HepG2 (cell line): ENCODE measurements around the gene UBE4A. TPM values are rescaled to one million over a fixed set of nuclear protein-coding genes. Genes with fewer than 3 reads are reported as not detected.

ENCODE experiments used
- ATAC-seq: fragments of 200-7000 bp; cut with Tn5 transposase; 3 replicates; pipeline ENCODE4 v1.9.1; 2020; ENCODE audit warnings: mild to moderate bottlenecking, moderate library complexity
- BruUV-seq: library from RNA; stranded (reverse); fragments of 400-500 nt; replicated peaks from 2 replicates; lab custom pipeline; 2021; lab: Mats Ljungman, UMichigan
- CTCF ChIA-PET: fragments of 300-600 bp; formaldehyde crosslinking; extraction: SDS; loops from one replicate; lab custom pipeline; 2021; ENCODE audit warnings: low total read pairs, inconsistent platforms, low intra/inter-chr PET ratio; lab: Yijun Ruan, JAX
- POLR2A ChIA-PET: fragments of 350-600 bp; sonication (Branson Sonifier 250); formaldehyde crosslinking; loops from one replicate; lab custom pipeline; 2020; ENCODE audit warnings: antibody characterized with exemption, inconsistent platforms; lab: Yijun Ruan, JAX
- DNase-seq: peaks from one replicate; pipeline ENCODE4 v3.0.0-alpha.2; 2015; ENCODE audit warnings: low spot score
- FAIRE-seq: peaks from 3 replicates; lab custom pipeline; 2011; peaks lifted over from hg19 to GRCh38; lab: Jason Lieb, UNC
- H2AFZ ChIP-seq: one replicate; pipeline ENCODE4 v1.6.1; 2011; ENCODE audit warnings: low read length, inconsistent platforms
- H3K27ac ChIP-seq: fragments of 300-600 bp; 3 replicates; pipeline ENCODE4 v1.8.0; 2011; ENCODE audit warnings: mixed run types, mild to moderate bottlenecking, mixed read lengths, low read length, inconsistent platforms; ENCODE audit not compliant: insufficient read depth; ENCODE audit errors: extremely low read length
- H3K27me3 ChIP-seq, 2 experiments: fragments of 200-600 bp in 1 of 2; 2 replicates in 1 of 2; 3 replicates in 1 of 2; pipeline versions ENCODE4 v1.6.0 to v1.8.0; 2011; ENCODE audit warnings: low read length in 2 of 2, mild to moderate bottlenecking in 2 of 2, moderate library complexity in 2 of 2, inconsistent platforms in 1 of 2; ENCODE audit not compliant: insufficient read depth in 2 of 2, control insufficient read depth in 1 of 2
- H3K36me3 ChIP-seq, 2 experiments: fragments of 200-600 bp in 1 of 2; replicated peaks in 1 of 2; 2 replicates in 1 of 2; 3 replicates in 1 of 2; pipeline versions ENCODE4 v1.5.1 to v1.8.0; 2011; ENCODE audit warnings: low read length in 2 of 2, inconsistent platforms in 1 of 2; ENCODE audit not compliant: insufficient read depth in 2 of 2, control insufficient read depth in 1 of 2
- H3K4me1 ChIP-seq: 2 replicates; pipeline ENCODE4 v1.5.1; 2012; ENCODE audit warnings: low read length, inconsistent platforms; ENCODE audit not compliant: insufficient read depth
- H3K4me2 ChIP-seq: 2 replicates; pipeline ENCODE4 v1.6.0; 2011; ENCODE audit warnings: low read depth, low read length, inconsistent platforms
- H3K4me3 ChIP-seq, 3 experiments: fragments of 200-600 bp in 1 of 3; sonication (generic), shearing (Covaris generic) in 1 of 3; replicated peaks in 1 of 3; 2 replicates each; pipeline ENCODE4 v1.5.1; 2011 to 2016; ENCODE audit warnings: low read length in 3 of 3, inconsistent platforms in 2 of 3, low read depth in 2 of 3, mild to moderate bottlenecking in 2 of 3, control low read depth in 1 of 3, mixed read lengths in 1 of 3; ENCODE audit not compliant: insufficient read depth in 1 of 3
- H3K79me2 ChIP-seq: one replicate; pipeline ENCODE4 v1.6.1; 2011; ENCODE audit warnings: low read length, inconsistent platforms; ENCODE audit not compliant: insufficient read depth
- H3K9ac ChIP-seq: 2 replicates; pipeline ENCODE4 v1.6.0; 2011; ENCODE audit warnings: mild to moderate bottlenecking, low read depth, low read length, inconsistent platforms; ENCODE audit not compliant: insufficient read depth
- H3K9me3 ChIP-seq: 2 replicates; pipeline ENCODE4 v1.5.1; 2012; ENCODE audit warnings: mild to moderate bottlenecking, low read length
- H4K20me1 ChIP-seq: 2 replicates; pipeline ENCODE4 v1.6.0; 2011; ENCODE audit warnings: inconsistent platforms, mild to moderate bottlenecking, low read length, moderate library complexity; ENCODE audit not compliant: insufficient read depth
- AKAP8 ChIP-seq: sonication (generic); formaldehyde crosslinking; IDR thresholded peaks from 2 replicates; pipeline ENCODE4 v1.5.1; 2020; ENCODE audit warnings: mild to moderate bottlenecking, missing genetic modification reagents
- ATF7-NPFF ChIP-seq: sonication (generic); formaldehyde crosslinking; IDR thresholded peaks from 2 replicates; pipeline ENCODE4 v1.8.1; 2023; ENCODE audit warnings: mild to moderate bottlenecking, low read depth, missing genetic modification reagents, moderate library complexity
- CEBPB ChIP-seq: IDR thresholded peaks from 2 replicates; pipeline ENCODE4 v1.6.1; 2011; ENCODE audit warnings: low read depth, low read length, improper control_type of control experiment, borderline replicate concordance
- HOXA3 ChIP-seq: sonication (generic); formaldehyde crosslinking; IDR thresholded peaks from 2 replicates; pipeline ENCODE4 v1.5.0; 2020; ENCODE audit warnings: missing genetic modification reagents
- HOXD1 ChIP-seq: sonication (generic); formaldehyde crosslinking; IDR thresholded peaks from 2 replicates; pipeline ENCODE4 v1.5.0; 2020; ENCODE audit warnings: missing genetic modification reagents
- MNT ChIP-seq: fragments of 450-650 bp; IDR thresholded peaks from 2 replicates; pipeline ENCODE4 v1.6.1; 2016
- NR3C1 ChIP-seq: sonication (generic); formaldehyde crosslinking; IDR thresholded peaks from 2 replicates; pipeline ENCODE4 v1.4.0; 2020; ENCODE audit warnings: missing genetic modification reagents
- POLR2AphosphoS5 ChIP-seq: IDR thresholded peaks from 2 replicates; pipeline ENCODE4 v1.6.1; 2012; ENCODE audit warnings: low read depth, low read length
- RBM39 ChIP-seq: fragments of 200-400 bp; formaldehyde crosslinking; IDR thresholded peaks from one replicate; pipeline ENCODE4 v1.6.1; 2018; ENCODE audit warnings: antibody characterized with exemption, mild to moderate bottlenecking, low read depth, low read length; ENCODE audit not compliant: poor library complexity, severe bottlenecking
- TAF15 ChIP-seq: fragments of 200-400 bp; formaldehyde crosslinking; IDR thresholded peaks from one replicate; pipeline ENCODE4 v1.6.1; 2018; ENCODE audit warnings: mild to moderate bottlenecking, low read depth, low read length; ENCODE audit not compliant: poor library complexity, severe bottlenecking
- ZEB1 ChIP-seq: IDR thresholded peaks from 2 replicates; pipeline ENCODE4 v1.6.1; 2012; ENCODE audit warnings: mild to moderate bottlenecking, low read depth, inconsistent platforms; ENCODE audit not compliant: insufficient replicate concordance
- ZMAT3 ChIP-seq: sonication (generic); formaldehyde crosslinking; conservative IDR thresholded peaks from 2 replicates; pipeline ENCODE4 v1.7.0; 2021; ENCODE audit warnings: missing genetic modification reagents
- ZNF232 ChIP-seq: sonication (generic); formaldehyde crosslinking; IDR thresholded peaks from 2 replicates; pipeline ENCODE4 v1.4.0; 2020; ENCODE audit warnings: missing genetic modification reagents, borderline replicate concordance
- ZNF260 ChIP-seq: sonication (generic); formaldehyde crosslinking; IDR thresholded peaks from 2 replicates; pipeline ENCODE4 v1.4.0; 2020; ENCODE audit warnings: missing genetic modification reagents, low read depth, mild to moderate bottlenecking, borderline replicate concordance
- ZNF335 ChIP-seq: sonication (generic); formaldehyde crosslinking; IDR thresholded peaks from 2 replicates; pipeline ENCODE4 v1.4.0; 2020; ENCODE audit warnings: missing genetic modification reagents
- ZNF557 ChIP-seq: sonication (generic); formaldehyde crosslinking; IDR thresholded peaks from 2 replicates; pipeline ENCODE4 v1.4.0; 2020; ENCODE audit warnings: missing genetic modification reagents
- ZNF577 ChIP-seq: sonication (generic); formaldehyde crosslinking; IDR thresholded peaks from 2 replicates; pipeline ENCODE4 v1.4.0; 2020; ENCODE audit warnings: mild to moderate bottlenecking, low read depth, missing genetic modification reagents, borderline replicate concordance
- ZNF792 ChIP-seq: IDR thresholded peaks from 2 replicates; pipeline ENCODE4 v1.6.1; 2016
- WGBS: methylation state at CpG from one replicate; pipeline ENCODE4 v1.1.6; 2017; ENCODE audit warnings: low lambda C conversion rate; 5-methylcytosine and 5-hydroxymethylcytosine counted together
- in situ Hi-C: cut with HindIII; loops from 2 replicates; pipeline ENCODE4 v1.10.0; 2017; ENCODE audit warnings: low pct_unique_long_range_greater_than_20kb; ENCODE audit not compliant: extremely low pct_ligation_motif_present
- intact Hi-C: fragments of 100-400 bp; cut with micrococcal nuclease; formaldehyde crosslinking; loops from one replicate; pipeline ENCODE4 v1.10.0; 2022; ENCODE audit not compliant: unreplicated experiment
- polyA plus RNA-seq, 8 experiments: library from polyadenylated mRNA; depleted of rRNA in 3 of 8; stranded (reverse) in 7 of 8; unstranded in 1 of 8; fragments of >200 nt; fragmentation: Illumina TruSeq in 4 of 8; extraction: Trizol in 4 of 8; gene quantifications; 2 replicates each; pipeline versions ENCODE4 v1.2.1 to v1.2.3, GENCODE V29; 2011 to 2016; ENCODE audit warnings: low read depth in 4 of 8, missing spikeins in 1 of 8, mixed read lengths in 1 of 8; ENCODE audit not compliant: insufficient read depth in 1 of 8
- total RNA-seq, 5 experiments: library from RNA; depleted of rRNA; stranded (reverse); fragments of >200 nt; fragmentation: Illumina TruSeq; extraction: Trizol; gene quantifications; 2 replicates each; pipeline ENCODE4 v1.2.3, GENCODE V29; 2016; ENCODE audit warnings: low read depth in 1 of 5
- TF ChIP-seq, protein P1 (sequence below): sonication (generic); formaldehyde crosslinking; IDR thresholded peaks from 2 replicates; pipeline ENCODE4 v1.4.0; 2020; ENCODE audit warnings: missing genetic modification reagents, mild to moderate bottlenecking, borderline replicate concordance
- TF ChIP-seq, protein P2 (sequence below): sonication (generic); formaldehyde crosslinking; IDR thresholded peaks from 2 replicates; pipeline ENCODE4 v1.8.0; 2022; ENCODE audit warnings: missing genetic modification reagents, low read depth, mild to moderate bottlenecking, borderline replicate concordance

Gene UBE4A
- total and polyA plus RNA-seq, 2 of the 13 experiments (the other 11 are each of a cell fraction or from before 2014, with no cell fraction given), result 15.1 to 32.7 TPM

- TF ChIP-seq, protein P1, sequence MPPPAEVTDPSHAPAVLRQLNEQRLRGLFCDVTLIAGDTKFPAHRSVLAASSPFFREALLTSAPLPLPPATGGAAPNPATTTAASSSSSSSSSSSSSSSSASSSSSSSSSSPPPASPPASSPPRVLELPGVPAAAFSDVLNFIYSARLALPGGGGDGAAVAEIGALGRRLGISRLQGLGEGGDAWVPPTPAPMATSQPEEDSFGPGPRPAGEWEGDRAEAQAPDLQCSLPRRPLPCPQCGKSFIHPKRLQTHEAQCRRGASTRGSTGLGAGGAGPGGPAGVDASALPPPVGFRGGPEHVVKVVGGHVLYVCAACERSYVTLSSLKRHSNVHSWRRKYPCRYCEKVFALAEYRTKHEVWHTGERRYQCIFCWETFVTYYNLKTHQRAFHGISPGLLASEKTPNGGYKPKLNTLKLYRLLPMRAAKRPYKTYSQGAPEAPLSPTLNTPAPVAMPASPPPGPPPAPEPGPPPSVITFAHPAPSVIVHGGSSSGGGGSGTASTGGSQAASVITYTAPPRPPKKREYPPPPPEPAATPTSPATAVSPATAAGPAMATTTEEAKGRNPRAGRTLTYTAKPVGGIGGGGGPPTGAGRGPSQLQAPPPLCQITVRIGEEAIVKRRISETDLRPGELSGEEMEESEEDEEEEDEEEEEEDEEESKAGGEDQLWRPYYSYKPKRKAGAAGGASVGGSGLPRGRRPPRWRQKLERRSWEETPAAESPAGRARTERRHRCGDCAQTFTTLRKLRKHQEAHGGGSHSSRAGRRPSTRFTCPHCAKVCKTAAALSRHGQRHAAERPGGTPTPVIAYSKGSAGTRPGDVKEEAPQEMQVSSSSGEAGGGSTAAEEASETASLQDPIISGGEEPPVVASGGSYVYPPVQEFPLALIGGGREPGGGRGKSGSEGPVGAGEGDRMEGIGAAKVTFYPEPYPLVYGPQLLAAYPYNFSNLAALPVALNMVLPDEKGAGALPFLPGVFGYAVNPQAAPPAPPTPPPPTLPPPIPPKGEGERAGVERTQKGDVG (CRISPR knock-in tag), result no peak
- TF ChIP-seq MNT, result no peak
- no peak for TF ChIP-seq NR3C1 (CRISPR knock-in tag)
- no peak for TF ChIP-seq ZNF792
- TF ChIP-seq ZNF260 (CRISPR knock-in tag), result no peak
Measured at GRCh38 chr11:118338637-118339061, 20.8 kb upstream of the UBE4A start (continued).

- H2AFZ ChIP-seq, result no peak overlapping the region
- no peak overlapping the region for H3K9ac ChIP-seq
- H3K27me3 ChIP-seq, result peaks cover 3 to 19% of the 10 kb centered on the region in 2 experiments; a peak in 2 of 5 replicates
- H3K4me1 ChIP-seq, result peaks cover 34% of the 10 kb centered on the region
- FAIRE-seq (no peak), ATAC-seq (no peak), DNase-seq (no peak)
- H3K4me2 ChIP-seq, result no peak overlapping the region
- in situ Hi-C loops (no loop called here), intact Hi-C loops (no loop called here)
- no peaks in the 10 kb centered on the region for H4K20me1 ChIP-seq
- H3K4me3 ChIP-seq, result no peak overlapping the region
- no peak overlapping the region for H3K27ac ChIP-seq
- H3K79me2 ChIP-seq, result no peaks in the 10 kb centered on the region
- no peaks in the 10 kb centered on the region for H3K9me3 ChIP-seq
- WGBS, result 33% methylated on average over 5 of the region's 5 CpGs
- BruUV-seq, result no TSS peak
- ChIA-PET POLR2A (no interaction called here), CTCF (no interaction called here)
- H3K36me3 ChIP-seq, result no peaks in the 10 kb centered on the region
- no peak for TF ChIP-seq HOXD1 (CRISPR knock-in tag)
- no peak for TF ChIP-seq TAF15
- no peak for TF ChIP-seq ZNF577 (CRISPR knock-in tag)
- no peak for TF ChIP-seq AKAP8 (CRISPR knock-in tag)
- TF ChIP-seq ZEB1, result no peak
- no peak for TF ChIP-seq ATF7-NPFF
- TF ChIP-seq RBM39, result no peak
- no peak for TF ChIP-seq ZNF557
- no peak for TF ChIP-seq HOXA3 (CRISPR knock-in tag)
- no peak for TF ChIP-seq CEBPB
- no peak for TF ChIP-seq ZNF335 (CRISPR knock-in tag)
- no peak for TF ChIP-seq ZNF232
- no peak for TF ChIP-seq POLR2AphosphoS5
- TF ChIP-seq, protein P2, sequence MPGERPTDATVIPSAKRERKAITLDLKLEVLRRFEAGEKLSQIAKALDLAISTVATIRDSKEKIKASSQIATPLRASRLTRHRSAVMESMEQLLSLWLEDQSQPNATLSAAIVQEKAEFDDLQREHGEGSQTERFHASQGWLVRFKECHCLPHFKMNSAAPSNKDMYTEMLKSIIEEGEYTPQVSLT (CRISPR knock-in tag), result no peak
- TF ChIP-seq ZMAT3, result no peak
Measured at GRCh38 chr11:118339281-118339961, 20.0 kb upstream of the UBE4A start.
